Astrocyte of the cerebellum (primary cell): ENCODE results near the gene ACAP3.

Experiments
- DNase-seq: peaks from one replicate; pipeline ENCODE4 v3.0.0-alpha.2; 2011; ENCODE audit warnings: low read depth
- H3K4me3 ChIP-seq: 2 replicates; pipeline ENCODE4 v1.5.1; 2011; ENCODE audit warnings: mild to moderate bottlenecking, low read depth, low read length, moderate library complexity
- CTCF ChIP-seq: IDR thresholded peaks from 2 replicates; pipeline ENCODE4 v1.5.1; 2012; ENCODE audit warnings: low read length, low read depth, moderate library complexity, mild to moderate bottlenecking; ENCODE audit errors: missing control alignments
- in situ Hi-C: cut with HindIII; loops from 2 replicates; pipeline ENCODE4 v1.10.0; 2017; ENCODE audit warnings: low sequenced_read_pairs

The ACAP3 gene

GRCh38 chr1:1334835-1335234 is 27.1 kb upstream of the ACAP3 start:
- H3K4me3 ChIP-seq: no peak overlapping the region
- TF ChIP-seq CTCF: no peak
- in situ Hi-C loops: no loop called here
- no peak for DNase-seq

GRCh38 chr1:1333551-1334241 is 26.0 kb upstream of the ACAP3 start:
- no peak for TF ChIP-seq CTCF
- no peak overlapping the region for H3K4me3 ChIP-seq
- DNase-seq: no peak
- in situ Hi-C loops: no loop called here

- no peak for TF ChIP-seq CTCF
- DNase-seq: no peak
- H3K4me3 ChIP-seq: no peak overlapping the region
- in situ Hi-C loops: no loop called here
Observed at GRCh38 chr1:1332774-1333480, 25.2 kb upstream of the ACAP3 start.

GRCh38 chr1:1332031-1332755 is 24.5 kb upstream of the ACAP3 start:
- TF ChIP-seq CTCF: no peak
- in situ Hi-C loops: no loop called here
- no peak overlapping the region for H3K4me3 ChIP-seq

GRCh38 chr1:1331068-1331965 is 23.6 kb upstream of the ACAP3 start, which contains the start of gene TAS1R3:
TSS of gene TAS1R3 (plus strand) at chr1:1331280. CDS start at chr1:1331346, 66 bp downstream.
- no peak within 1 kb of the TSS for H3K4me3 ChIP-seq
- TF ChIP-seq CTCF: no peak
- in situ Hi-C loops: no loop called here
- DNase-seq: no peak

More at GRCh38 chr1:1332031-1332755, 24.5 kb upstream of the ACAP3 start:
- DNase-seq: no peak
